ENCODE results near the gene SLC6A19. TPM values are rescaled to one million over a fixed set of nuclear protein-coding genes. Genes with fewer than 3 reads are reported as not detected.

The SLC6A19 gene
- polyA plus RNA-seq, 1 of the 3 experiments (the other 2 are of a cell fraction): not detected

DNA sequence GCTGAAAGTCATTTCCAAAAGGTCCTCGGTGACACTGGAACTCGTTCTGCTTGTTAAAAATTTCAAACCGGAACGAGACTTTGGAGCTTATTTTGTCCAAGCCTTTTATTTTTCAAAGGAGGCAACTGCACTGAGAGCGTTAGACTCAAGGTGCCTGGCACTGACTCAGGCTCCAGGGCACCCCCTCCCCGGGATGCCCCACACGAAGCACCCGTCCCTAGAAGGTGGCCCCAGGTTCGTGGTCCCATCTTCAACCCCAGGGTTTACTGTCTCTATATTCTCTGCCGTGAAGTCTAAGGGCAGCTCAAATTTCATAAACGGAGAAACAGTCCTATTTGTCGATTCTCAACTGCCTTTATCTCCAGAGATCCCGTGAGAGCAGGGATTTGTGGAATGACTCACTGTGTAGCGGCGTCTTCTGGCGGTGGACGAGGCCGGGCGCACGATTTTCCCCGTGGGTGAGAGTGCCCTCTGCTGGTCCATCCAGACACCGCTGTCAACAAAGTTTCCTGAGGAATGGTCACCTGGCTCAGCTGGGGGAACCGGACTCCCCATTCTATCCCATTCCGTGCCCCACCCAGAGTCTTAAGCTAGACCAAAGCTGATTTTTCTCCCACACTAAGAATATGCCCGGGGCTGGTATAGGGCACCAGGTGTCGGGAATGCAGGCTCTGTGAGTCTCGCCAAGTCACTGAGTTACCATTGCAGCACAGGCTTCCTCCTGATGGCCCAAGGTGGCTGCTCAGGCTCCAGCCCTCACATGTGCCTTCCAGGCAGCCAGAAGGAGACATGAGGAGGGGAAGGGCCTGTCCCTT, 27.1 kb upstream of the SLC6A19 start (continued):
- TF ChIP-seq CHD2 (IDR thresholded peaks at IDR 0.05; ENCODE audit: low read length, partially characterized antibody) (peak; percentile 92), MEF2A (IDR thresholded peaks at IDR 0.05; ENCODE audit: borderline replicate concordance, low read depth) (no peak), ELF1 (IDR thresholded peaks at IDR 0.05) (no peak), MAX (IDR thresholded peaks at IDR 0.05; ENCODE audit: low read depth) (peak; percentile 47; the same call in 1 of the 2 replicates), RFX5 (IDR thresholded peaks at IDR 0.05; ENCODE audit: low read length) (no peak), ZBTB33 (IDR thresholded peaks at IDR 0.05; ENCODE audit: borderline replicate concordance, low read depth) (peak; percentile 93), FOXM1 (IDR thresholded peaks at IDR 0.05; ENCODE audit: low read depth) (no peak)

GRCh38 chr5:1175015-1175414, 26.4 kb upstream of the SLC6A19 start:
- no peaks in the 10 kb centered on the region; a peak in 1 of 4 replicates for H3K4me1 ChIP-seq (ENCODE audit: control insufficient read depth in 1 of 2, insufficient read depth in 2 of 2, low read depth in 1 of 2, low read length in 1 of 2)
- no peaks in the 10 kb centered on the region for H3K9me2 ChIP-seq
- H3K4me3 ChIP-seq (ENCODE audit: low read depth in 2 of 2, low read length in 1 of 2): no peak overlapping the region
- TF ChIP-seq NFIC (IDR thresholded peaks at IDR 0.05; ENCODE audit: borderline replicate concordance) (no peak), USF2 (IDR thresholded peaks at IDR 0.05; ENCODE audit: borderline replicate concordance, low read depth, low read length) (no peak), EZH2phosphoT487 (IDR thresholded peaks at IDR 0.05; ENCODE audit: borderline replicate concordance, low read depth) (no peak), TAF1 (IDR thresholded peaks at IDR 0.05; ENCODE audit: borderline replicate concordance, low read depth, low read length) (no peak), YY1 (IDR thresholded peaks at IDR 0.05; ENCODE audit: low read depth) (no peak), MXI1 (IDR thresholded peaks at IDR 0.05; ENCODE audit: low read depth, low read length) (no peak), FOXM1 (IDR thresholded peaks at IDR 0.05; ENCODE audit: low read depth) (no peak), RAD21 (IDR thresholded peaks at IDR 0.05; ENCODE audit: low read length) (no peak), GABPA (IDR thresholded peaks at IDR 0.05; ENCODE audit: low read depth) (no peak), ELF1 (IDR thresholded peaks at IDR 0.05) (no peak), TEAD4 (IDR thresholded peaks at IDR 0.05; ENCODE audit: borderline replicate concordance, insufficient read depth) (no peak), GATA2 (CRISPR knock-in tag; IDR thresholded peaks at IDR 0.05) (no peak), SIN3A (IDR thresholded peaks at IDR 0.05; ENCODE audit: borderline replicate concordance, low read depth, low read length) (no peak), FOSL2 (IDR thresholded peaks at IDR 0.05; ENCODE audit: borderline replicate concordance, low read depth) (no peak)
- TF ChIP-seq, protein P1, sequence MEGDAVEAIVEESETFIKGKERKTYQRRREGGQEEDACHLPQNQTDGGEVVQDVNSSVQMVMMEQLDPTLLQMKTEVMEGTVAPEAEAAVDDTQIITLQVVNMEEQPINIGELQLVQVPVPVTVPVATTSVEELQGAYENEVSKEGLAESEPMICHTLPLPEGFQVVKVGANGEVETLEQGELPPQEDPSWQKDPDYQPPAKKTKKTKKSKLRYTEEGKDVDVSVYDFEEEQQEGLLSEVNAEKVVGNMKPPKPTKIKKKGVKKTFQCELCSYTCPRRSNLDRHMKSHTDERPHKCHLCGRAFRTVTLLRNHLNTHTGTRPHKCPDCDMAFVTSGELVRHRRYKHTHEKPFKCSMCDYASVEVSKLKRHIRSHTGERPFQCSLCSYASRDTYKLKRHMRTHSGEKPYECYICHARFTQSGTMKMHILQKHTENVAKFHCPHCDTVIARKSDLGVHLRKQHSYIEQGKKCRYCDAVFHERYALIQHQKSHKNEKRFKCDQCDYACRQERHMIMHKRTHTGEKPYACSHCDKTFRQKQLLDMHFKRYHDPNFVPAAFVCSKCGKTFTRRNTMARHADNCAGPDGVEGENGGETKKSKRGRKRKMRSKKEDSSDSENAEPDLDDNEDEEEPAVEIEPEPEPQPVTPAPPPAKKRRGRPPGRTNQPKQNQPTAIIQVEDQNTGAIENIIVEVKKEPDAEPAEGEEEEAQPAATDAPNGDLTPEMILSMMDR (IDR thresholded peaks at IDR 0.05): no peak
- TF ChIP-seq, protein P2, sequence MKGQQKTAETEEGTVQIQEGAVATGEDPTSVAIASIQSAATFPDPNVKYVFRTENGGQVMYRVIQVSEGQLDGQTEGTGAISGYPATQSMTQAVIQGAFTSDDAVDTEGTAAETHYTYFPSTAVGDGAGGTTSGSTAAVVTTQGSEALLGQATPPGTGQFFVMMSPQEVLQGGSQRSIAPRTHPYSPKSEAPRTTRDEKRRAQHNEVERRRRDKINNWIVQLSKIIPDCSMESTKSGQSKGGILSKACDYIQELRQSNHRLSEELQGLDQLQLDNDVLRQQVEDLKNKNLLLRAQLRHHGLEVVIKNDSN (IDR thresholded peaks at IDR 0.05; ENCODE audit: borderline replicate concordance, low read depth): no peak
- no peak for DNase-seq
- no peaks in the 10 kb centered on the region for H3K79me2 ChIP-seq (ENCODE audit: insufficient read depth)
- no peaks in the 10 kb centered on the region for H3K9me3 ChIP-seq
- POLR2A ChIA-PET: no interaction called here
- no peak overlapping the region for H3K4me2 ChIP-seq
- no peaks in the 10 kb centered on the region for H3K27me3 ChIP-seq (ENCODE audit: insufficient read depth)
- no peak overlapping the region for H3K9ac ChIP-seq
- H3K36me3 ChIP-seq (replicated peaks in 1 of 2; ENCODE audit: control insufficient read depth in 1 of 2, insufficient read depth in 2 of 2, low read length in 1 of 2): no peaks in the 10 kb centered on the region
- H3K27ac ChIP-seq (ENCODE audit: low read depth in 2 of 2, low read length in 1 of 2): no peak overlapping the region
- H2AFZ ChIP-seq (ENCODE audit: low read depth): no peak overlapping the region
- no peaks in the 10 kb centered on the region for H4K20me1 ChIP-seq (ENCODE audit: insufficient read depth)
- CTCF ChIA-PET: interaction anchor here (0.6 to 4.5 kb wide), 32 partner anchors 10 to 474 kb away, joined by 3 to 76 read pairs (median 4); no protein-coding TSS in a partner anchor
- no peaks in the 10 kb centered on the region for H3F3A ChIP-seq (replicated peaks; ENCODE audit: insufficient read depth)
- WGBS (ENCODE audit: low lambda C conversion rate): 36% methylated on average over 8 of the region's 8 CpGs

All from SK-N-SH (cell line).